ENCODE measurements around the gene PCDHAC1.
"Not testable (repeated sequence)": the region's sequence is repeated elsewhere in the genome, so short reads cannot be mapped to it uniquely, and the experiment has no call there.

The PCDHAC1 gene, protein sequence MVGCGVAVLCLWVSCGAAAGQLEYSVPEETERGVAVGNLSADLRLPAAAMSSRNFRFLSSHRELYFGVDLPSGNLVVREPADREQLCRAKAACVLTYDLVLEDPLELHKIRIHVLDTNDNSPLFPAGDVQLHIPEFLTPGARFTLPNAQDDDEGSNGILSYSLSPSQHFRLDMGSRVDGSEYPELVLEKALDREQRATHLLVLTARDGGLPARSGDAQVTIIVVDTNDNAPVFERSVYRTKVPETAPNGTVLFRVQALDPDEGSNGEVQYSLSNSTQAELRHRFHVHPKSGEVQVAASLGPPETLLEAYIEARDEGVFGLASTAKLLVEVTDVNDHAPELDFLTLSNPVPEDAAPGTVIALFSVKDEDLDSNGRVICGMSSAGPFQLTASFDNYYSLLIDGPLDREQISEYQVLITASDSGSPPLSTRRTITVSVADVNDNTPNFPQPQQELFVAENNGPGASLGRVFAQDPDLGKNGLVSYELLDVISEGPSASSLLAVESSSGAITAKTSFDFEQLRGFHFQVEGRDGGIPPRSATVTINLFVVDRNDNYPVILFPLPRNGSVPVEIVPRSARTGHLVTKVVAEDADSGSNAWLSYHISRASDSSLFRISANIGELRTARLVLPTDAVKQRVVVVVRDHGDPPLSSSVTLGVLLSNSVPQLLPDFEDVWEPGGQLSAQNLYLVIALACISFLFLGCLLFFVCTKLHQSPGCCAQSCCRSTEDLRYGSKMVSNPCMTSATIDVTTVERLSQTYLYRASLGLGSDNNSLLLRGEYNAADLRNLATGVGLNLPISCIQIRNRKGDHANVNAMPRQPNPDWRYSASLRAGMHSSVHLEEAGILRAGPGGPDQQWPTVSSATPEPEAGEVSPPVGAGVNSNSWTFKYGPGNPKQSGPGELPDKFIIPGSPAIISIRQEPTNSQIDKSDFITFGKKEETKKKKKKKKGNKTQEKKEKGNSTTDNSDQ

DNA sequence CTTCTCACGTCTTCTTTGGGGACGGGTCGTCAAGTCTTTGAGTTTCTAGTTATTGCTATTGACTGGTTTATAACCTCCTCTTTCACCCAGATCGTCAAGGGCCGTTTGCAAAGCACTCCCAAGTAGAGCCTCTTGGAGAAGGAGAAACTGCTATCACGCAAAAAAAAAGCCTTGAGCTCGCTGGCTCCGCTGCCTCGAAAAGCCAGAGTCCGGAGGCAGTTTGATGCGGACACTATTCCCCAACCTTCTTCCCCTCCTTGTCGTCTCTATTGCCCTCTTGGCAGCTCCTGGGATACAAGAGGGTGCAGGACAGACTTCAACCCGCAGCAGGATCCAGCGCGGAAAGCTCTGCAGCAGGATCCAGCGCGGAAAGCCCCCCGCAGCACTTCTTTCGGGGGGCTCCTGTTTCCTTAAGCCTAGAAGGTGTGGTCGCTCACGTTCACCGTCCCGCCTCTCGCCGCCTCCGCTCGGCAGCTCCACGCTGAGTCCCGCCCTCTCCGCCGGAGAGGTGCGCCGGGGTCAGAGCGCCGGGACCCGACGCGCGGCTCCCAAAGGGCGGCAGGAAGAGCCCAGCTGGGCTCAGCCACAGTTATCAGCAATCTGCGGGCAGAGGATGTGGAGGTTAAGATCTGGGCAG lies at the start of gene PCDHAC1:
TSS of gene PCDHAC1 (plus strand) at position 494 of the 637 bp plus-strand sequence. CDS start 594 bp downstream, outside the sequence.
- DNase-seq (ENCODE audit: low read depth, low spot score): no peak

DNA sequence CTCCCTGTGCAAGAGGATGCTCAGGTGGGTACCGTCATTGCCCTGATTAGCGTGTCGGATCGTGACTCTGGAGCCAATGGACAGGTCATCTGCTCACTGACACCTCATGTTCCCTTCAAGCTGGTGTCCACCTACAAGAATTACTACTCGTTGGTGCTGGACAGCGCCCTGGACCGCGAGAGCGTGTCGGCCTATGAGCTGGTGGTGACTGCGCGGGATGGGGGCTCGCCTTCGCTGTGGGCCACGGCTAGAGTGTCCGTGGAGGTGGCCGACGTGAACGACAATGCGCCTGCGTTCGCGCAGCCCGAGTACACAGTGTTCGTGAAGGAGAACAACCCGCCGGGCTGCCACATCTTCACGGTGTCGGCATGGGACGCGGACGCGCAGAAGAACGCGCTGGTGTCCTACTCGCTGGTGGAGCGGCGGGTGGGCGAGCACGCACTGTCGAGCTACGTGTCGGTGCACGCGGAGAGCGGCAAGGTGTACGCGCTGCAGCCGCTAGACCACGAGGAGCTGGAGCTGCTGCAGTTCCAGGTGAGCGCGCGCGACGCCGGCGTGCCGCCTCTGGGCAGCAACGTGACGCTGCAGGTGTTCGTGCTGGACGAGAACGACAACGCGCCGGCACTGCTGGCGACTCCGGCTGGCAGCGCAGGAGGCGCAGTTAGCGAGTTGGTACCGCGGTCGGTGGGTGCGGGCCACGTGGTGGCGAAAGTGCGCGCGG lies 49.4 kb upstream of the PCDHAC1 start:
- DNase-seq (ENCODE audit: low read depth, low spot score): not testable (repeated sequence)

DNA sequence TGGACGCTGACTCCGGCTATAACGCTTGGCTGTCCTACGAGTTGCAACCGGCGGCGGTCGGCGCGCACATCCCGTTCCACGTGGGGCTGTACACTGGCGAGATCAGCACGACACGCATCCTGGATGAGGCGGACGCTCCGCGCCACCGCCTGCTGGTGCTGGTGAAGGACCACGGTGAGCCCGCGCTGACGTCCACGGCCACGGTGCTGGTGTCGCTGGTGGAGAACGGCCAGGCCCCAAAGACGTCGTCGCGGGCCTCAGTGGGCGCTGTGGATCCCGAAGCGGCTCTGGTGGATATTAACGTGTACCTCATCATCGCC lies 48.9 kb upstream of the PCDHAC1 start:
- DNase-seq (ENCODE audit: low read depth, low spot score): no peak

- DNase-seq (ENCODE audit: low read depth, low spot score): no peak
These were observed 44.1 kb upstream of the PCDHAC1 start, which contains the start of gene PCDHA13 for GRCh38 chr5:140881889-140882590. PCDHA13 (plus strand) TSS chr5:140882124; CDS start chr5:140882269, 145 bp downstream.

DNA sequence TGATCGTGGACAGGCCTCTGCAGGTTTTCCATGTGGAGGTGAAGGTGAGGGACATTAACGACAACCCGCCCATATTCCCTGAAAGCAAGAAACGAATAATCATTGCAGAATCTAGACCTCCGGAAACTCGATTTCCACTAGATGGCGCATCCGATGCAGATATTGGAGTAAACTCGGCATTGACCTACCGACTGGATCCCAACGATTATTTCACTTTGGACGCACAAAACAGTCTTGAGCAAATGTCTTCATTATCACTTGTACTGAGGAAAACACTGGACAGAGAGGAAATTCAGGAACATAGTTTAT lies 43.6 kb upstream of the PCDHAC1 start:
- no peak for DNase-seq (ENCODE audit: low read depth, low spot score)

GRCh38 chr5:140883373-140883772 lies 42.7 kb upstream of the PCDHAC1 start:
- DNase-seq (ENCODE audit: low read depth, low spot score): no peak

DNA sequence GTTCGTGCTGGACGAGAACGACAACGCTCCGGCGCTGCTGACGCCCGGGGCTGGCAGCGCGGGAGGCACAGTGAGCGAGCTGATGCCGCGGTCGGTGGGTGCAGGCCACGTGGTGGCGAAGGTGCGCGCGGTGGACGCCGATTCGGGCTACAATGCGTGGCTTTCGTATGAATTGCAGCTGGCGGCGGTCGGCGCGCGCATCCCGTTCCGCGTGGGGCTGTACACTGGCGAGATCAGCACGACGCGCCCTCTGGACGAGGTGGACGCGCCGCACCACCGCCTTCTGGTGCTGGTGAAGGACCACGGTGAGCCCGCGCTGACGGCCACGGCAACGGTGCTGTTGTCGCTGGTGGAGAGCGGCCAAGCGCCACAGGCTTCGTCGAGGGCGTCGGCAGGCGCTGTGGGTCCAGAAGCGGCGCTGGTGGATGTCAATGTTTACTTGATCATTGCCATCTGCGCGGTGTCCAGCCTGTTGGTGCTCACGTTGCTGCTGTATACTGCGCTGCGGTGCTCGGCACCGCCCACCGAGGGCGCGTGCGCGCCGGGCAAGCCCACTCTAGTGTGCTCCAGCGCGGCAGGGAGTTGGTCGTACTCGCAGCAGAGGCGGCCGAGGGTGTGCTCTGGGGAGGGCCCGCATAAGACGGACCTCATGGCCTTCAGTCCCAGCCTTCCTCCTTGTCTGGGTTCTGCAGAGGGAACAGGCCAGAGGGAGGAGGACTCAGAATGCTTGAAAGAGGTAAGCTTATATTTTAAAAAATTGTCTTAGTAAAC lies 42.0 kb upstream of the PCDHAC1 start:
- no peak for DNase-seq (ENCODE audit: low read depth, low spot score)

DNA sequence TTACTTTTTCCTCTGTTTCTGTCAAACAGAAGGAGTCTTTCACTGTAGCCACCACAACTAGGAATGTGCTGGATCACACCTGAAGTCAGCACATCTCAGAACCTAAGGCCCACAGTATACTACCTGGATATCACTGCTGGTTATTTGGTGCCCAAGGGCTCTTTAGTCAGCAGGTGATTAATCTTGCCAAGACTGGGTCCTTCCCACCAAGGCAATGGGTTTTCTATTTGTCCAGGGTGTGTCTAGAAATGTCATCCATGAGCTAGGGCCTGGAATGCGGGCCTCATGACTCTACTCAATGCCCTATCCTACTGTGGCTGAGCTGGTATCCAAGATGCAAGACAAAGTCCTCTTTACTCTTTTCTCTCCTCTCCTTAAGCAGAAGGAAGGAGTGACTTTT lies 9.8 kb upstream of the PCDHAC1 start:
- DNase-seq (ENCODE audit: low read depth, low spot score): no peak

GRCh38 chr5:140923601-140924000 lies 2.5 kb upstream of the PCDHAC1 start:
- DNase-seq (ENCODE audit: low read depth, low spot score): no peak

DNA sequence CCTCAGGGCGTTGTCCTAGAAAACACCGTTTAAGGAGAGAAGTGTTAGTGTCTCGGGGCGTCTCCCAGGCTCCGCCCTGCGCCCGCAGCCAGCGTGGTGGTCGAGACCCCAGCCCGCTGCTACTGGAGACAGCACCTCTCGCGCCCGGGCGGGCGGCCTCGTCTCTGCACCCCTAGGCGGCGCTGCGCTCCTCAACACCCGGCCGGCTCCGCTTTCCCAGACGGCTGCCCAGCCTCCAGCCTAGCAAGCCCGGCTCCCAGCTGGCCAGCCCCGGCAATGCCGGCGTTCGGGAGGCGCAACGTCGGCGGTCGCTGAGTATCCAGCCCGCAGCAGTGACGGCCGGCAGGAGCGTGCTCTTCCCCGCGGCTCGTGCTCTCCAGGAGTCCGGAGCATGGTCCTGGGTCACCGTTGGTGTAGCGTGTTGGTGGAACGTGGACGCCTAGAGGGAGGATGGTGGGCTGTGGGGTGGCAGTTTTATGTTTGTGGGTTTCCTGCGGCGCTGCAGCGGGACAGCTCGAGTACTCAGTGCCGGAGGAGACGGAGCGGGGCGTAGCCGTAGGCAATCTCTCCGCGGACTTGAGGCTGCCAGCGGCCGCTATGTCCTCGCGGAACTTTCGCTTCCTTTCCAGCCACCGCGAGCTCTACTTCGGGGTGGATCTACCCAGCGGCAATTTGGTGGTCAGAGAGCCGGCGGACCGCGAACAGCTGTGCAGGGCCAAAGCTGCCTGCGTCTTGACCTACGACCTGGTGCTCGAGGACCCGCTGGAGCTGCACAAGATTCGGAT lies 536 bp downstream of the PCDHAC1 start:
- DNase-seq (ENCODE audit: low read depth, low spot score): no peak

- DNase-seq (ENCODE audit: low read depth, low spot score): no peak
These were observed 1.1 kb downstream of the PCDHAC1 start for GRCh38 chr5:140927228-140927573.

DNA sequence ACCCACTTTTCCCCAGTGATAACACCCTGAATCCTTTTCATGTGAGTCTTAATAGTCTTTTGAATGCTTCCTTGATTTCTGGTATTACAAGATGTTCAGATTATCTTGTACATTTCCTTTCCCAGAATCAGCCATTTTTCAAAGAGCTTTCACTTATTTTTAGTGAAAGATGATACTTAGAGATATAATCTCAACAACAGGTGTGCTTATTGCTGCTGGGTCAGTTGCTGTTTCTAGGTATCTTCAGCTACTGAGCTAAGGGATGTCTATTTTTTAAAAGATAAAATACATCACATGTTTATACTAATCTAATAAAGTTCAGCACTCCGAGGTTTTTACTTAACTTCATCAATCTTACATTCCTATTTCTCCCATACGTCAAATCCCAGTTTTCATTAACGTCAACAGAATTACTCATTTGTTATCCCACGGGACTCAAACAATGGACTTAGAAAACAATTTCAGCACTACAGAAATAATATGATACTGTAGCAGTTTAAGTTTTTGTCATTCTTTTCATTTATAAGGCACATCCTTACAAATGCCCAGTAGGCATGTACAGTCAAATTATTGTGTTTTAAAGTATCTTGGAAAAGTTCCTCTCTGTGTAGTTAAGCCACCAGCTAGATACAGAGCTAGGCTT lies 9.0 kb downstream of the PCDHAC1 start:
- DNase-seq (ENCODE audit: low read depth, low spot score): no peak

- DNase-seq (ENCODE audit: low read depth, low spot score): no peak
These were observed 20.5 kb downstream of the PCDHAC1 start for GRCh38 chr5:140946578-140946977.

DNA sequence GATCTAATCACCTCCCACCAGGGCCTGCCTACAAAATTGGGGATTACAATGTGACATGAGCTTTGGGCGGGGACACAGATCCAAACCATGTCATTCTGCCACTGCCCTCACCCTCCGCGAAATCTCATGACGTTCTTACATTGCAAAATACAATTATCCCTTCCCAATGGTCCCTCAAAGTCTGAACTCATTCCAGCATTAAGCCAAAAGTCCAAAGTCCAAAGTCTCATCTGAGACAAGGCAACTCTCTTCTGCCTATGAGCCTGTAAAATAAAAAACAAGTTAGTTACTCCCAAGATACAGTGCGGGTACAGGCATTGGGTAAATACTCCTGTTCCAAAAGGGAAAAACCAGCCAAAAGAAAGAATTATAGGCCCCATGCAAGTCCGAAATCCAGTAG lies 25.5 kb downstream of the PCDHAC1 start:
- no peak for DNase-seq (ENCODE audit: low read depth, low spot score)

- no peak for DNase-seq (ENCODE audit: low read depth, low spot score)
These were observed 27.1 kb downstream of the PCDHAC1 start for GRCh38 chr5:140953234-140953633.

- DNase-seq (ENCODE audit: low read depth, low spot score): no peak
These were observed 36.1 kb downstream of the PCDHAC1 start for GRCh38 chr5:140962190-140962589.

- no peak for DNase-seq (ENCODE audit: low read depth, low spot score)
These were observed 38.3 kb downstream of the PCDHAC1 start for GRCh38 chr5:140964356-140964755.

DNA sequence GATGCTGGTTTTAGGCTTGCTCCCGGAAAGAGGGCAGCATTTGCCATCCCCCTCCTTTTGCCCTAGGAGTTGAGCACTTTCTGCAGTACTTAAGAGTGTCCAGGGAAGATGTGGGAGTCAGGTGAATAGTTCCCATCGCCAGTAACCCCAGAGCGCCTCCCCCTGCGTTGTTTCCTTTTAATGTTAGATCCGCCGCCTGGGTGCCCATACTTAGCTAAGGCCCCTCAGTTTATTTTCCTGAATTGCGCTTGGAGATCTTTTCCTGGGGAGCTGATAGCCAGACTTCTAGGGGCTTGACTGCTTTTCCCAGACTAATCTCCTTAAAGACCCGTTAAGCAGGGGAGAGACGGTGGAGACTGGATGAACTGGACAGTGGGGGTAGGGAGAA lies 39.8 kb downstream of the PCDHAC1 start:
- no peak for DNase-seq (ENCODE audit: low read depth, low spot score)
